Brain microvascular endothelial cell (primary cell): ENCODE data around the gene ROR1.
A peak's percentile ranks its signal among the peaks of the same experiment; 100 is the strongest.

Source experiments
- DNase-seq: peaks from one replicate; pipeline ENCODE4 v3.0.0-alpha.2; 2020
- H3K27ac ChIP-seq: fragments of 250-450 bp; sonication (Bioruptor Pico); 2 replicates; pipeline ENCODE4 v1.5.1; 2020; ENCODE audit warnings: mild to moderate bottlenecking, moderate library complexity
- H3K27me3 ChIP-seq: fragments of 250-450 bp; sonication (Bioruptor Pico); replicated peaks from 2 replicates; pipeline ENCODE4 v1.5.1; 2020; ENCODE audit warnings: mild to moderate bottlenecking
- H3K36me3 ChIP-seq: fragments of 250-450 bp; sonication (Bioruptor Pico); replicated peaks from 2 replicates; pipeline ENCODE4 v1.5.1; 2020; ENCODE audit warnings: mild to moderate bottlenecking
- H3K4me3 ChIP-seq: 2 replicates; pipeline ENCODE4 v1.5.1; 2011; ENCODE audit warnings: low read depth, mild to moderate bottlenecking, control low read depth, low read length, moderate library complexity
- CTCF ChIP-seq: IDR thresholded peaks from 2 replicates; pipeline ENCODE4 v1.5.1; 2011; ENCODE audit warnings: low read depth, mild to moderate bottlenecking, moderate library complexity, low read length, control low read depth, inconsistent platforms; ENCODE audit errors: missing control alignments
- in situ Hi-C: cut with HindIII; loops from 2 replicates; pipeline ENCODE4 v1.10.0; 2017; ENCODE audit warnings: low sequenced_read_pairs, low pct_ligation_motif_present

Gene ROR1

GRCh38 chr1:63982201-63982600 is 208.4 kb downstream of the ROR1 start:
- no peak overlapping the region for H3K4me3 ChIP-seq
- in situ Hi-C loops = no loop called here
- no peak overlapping the region for H3K27ac ChIP-seq
- no peaks in the 10 kb centered on the region for H3K27me3 ChIP-seq
- no peak for DNase-seq
- H3K36me3 ChIP-seq = no peaks in the 10 kb centered on the region
- TF ChIP-seq CTCF = no peak

GRCh38 chr1:63983391-63984256 is 209.8 kb downstream of the ROR1 start:
- no peak for DNase-seq
- H3K27me3 ChIP-seq = no peaks in the 10 kb centered on the region
- no peak for TF ChIP-seq CTCF
- no peak overlapping the region for H3K27ac ChIP-seq
- no peak overlapping the region for H3K4me3 ChIP-seq
- in situ Hi-C loops = no loop called here
- no peaks in the 10 kb centered on the region for H3K36me3 ChIP-seq

GRCh38 chr1:63984257-63984929 is 210.6 kb downstream of the ROR1 start:
- Histone ChIP-seq H3K27me3 (no peaks in the 10 kb centered on the region), H3K27ac (no peak overlapping the region), H3K36me3 (no peaks in the 10 kb centered on the region), H3K4me3 (no peak overlapping the region)
- in situ Hi-C loops = no loop called here
- no peak for TF ChIP-seq CTCF
- peak; percentile 49 for DNase-seq

- in situ Hi-C loops = no loop called here
- H3K4me3 ChIP-seq = no peak overlapping the region
- no peak overlapping the region for H3K27ac ChIP-seq
- no peaks in the 10 kb centered on the region for H3K27me3 ChIP-seq
- DNase-seq = no peak
- no peaks in the 10 kb centered on the region for H3K36me3 ChIP-seq
- no peak for TF ChIP-seq CTCF
These were observed 211.1 kb downstream of the ROR1 start for GRCh38 chr1:63984930-63985290.

GRCh38 chr1:63987014-63987627 is 213.3 kb downstream of the ROR1 start:
- in situ Hi-C loops = no loop called here
- Histone ChIP-seq H3K27me3 (no peaks in the 10 kb centered on the region), H3K4me3 (no peak overlapping the region), H3K27ac (no peak overlapping the region), H3K36me3 (no peaks in the 10 kb centered on the region)
- TF ChIP-seq CTCF = no peak
- peak; percentile 63 for DNase-seq
